HEK293 (cell line): Measurements from ENCODE around the gene TAS2R50.

ENCODE experiments used
- CTCF ChIA-PET: fragments of 350-600 bp; formaldehyde crosslinking; extraction: SDS; loops from one replicate; lab custom pipeline; 2021; ENCODE audit warnings: antibody characterized with exemption; lab: Yijun Ruan, JAX
- POLR2A ChIA-PET: fragments of 300-600 bp; formaldehyde crosslinking; extraction: SDS; loops from one replicate; lab custom pipeline; 2020; ENCODE audit warnings: antibody characterized with exemption, inconsistent platforms; lab: Yijun Ruan, JAX
- H3K27ac ChIP-seq: fragments of 200-500 bp; sonication (Bioruptor generic); 2 replicates; pipeline ENCODE4 v1.5.1; 2014; ENCODE audit warnings: low read depth, low read length, control low read depth, inconsistent platforms; ENCODE audit errors: extremely low read depth
- H3K36me3 ChIP-seq, 2 experiments: fragments of 200-500 bp in 1 of 2; sonication (Bioruptor generic) in 1 of 2; 1 replicate in 1 of 2; 2 replicates in 1 of 2; pipeline ENCODE4 v1.5.1; 2014 to 2017; ENCODE audit warnings: inconsistent platforms in 2 of 2, low read length in 2 of 2; ENCODE audit not compliant: control insufficient read depth in 2 of 2, insufficient read depth in 1 of 2
- H3K4me1 ChIP-seq: fragments of 200-500 bp; sonication (Bioruptor generic); 2 replicates; pipeline ENCODE4 v1.5.1; 2014; ENCODE audit warnings: mild to moderate bottlenecking, low read length, inconsistent platforms; ENCODE audit not compliant: control insufficient read depth, insufficient read depth
- H3K4me3 ChIP-seq: 2 replicates; pipeline ENCODE4 v1.5.1; 2011; ENCODE audit warnings: low read depth, mild to moderate bottlenecking, control low read depth, low read length, moderate library complexity
- H3K9me3 ChIP-seq: fragments of 200-500 bp; sonication (Bioruptor generic); 2 replicates; pipeline ENCODE4 v1.5.1; 2014; ENCODE audit warnings: low read depth, low read length, inconsistent platforms; ENCODE audit not compliant: control insufficient read depth, insufficient read depth
- PRDM4 ChIP-seq: fragments of 450-650 bp; formaldehyde crosslinking; IDR thresholded peaks from 2 replicates; pipeline ENCODE4 v1.5.1; 2017; ENCODE audit warnings: missing biosample characterization, missing genetic modification characterization
- RBAK ChIP-seq: fragments of 450-650 bp; formaldehyde crosslinking; IDR thresholded peaks from 2 replicates; pipeline ENCODE4 v1.5.1; 2016; ENCODE audit warnings: missing biosample characterization, missing genetic modification characterization
- SP2 ChIP-seq: fragments of 450-650 bp; formaldehyde crosslinking; IDR thresholded peaks from 2 replicates; pipeline ENCODE4 v1.5.1; 2016; ENCODE audit warnings: missing biosample characterization, missing genetic modification characterization
- ZFP69B ChIP-seq: fragments of 450-650 bp; formaldehyde crosslinking; IDR thresholded peaks from 2 replicates; pipeline ENCODE4 v1.5.1; 2016; ENCODE audit warnings: missing biosample characterization, missing genetic modification characterization
- ZNF10 ChIP-seq: fragments of 450-650 bp; formaldehyde crosslinking; IDR thresholded peaks from 2 replicates; pipeline ENCODE4 v1.5.1; 2017; ENCODE audit warnings: missing biosample characterization, missing genetic modification characterization
- ZNF121 ChIP-seq: fragments of 450-650 bp; formaldehyde crosslinking; IDR thresholded peaks from 2 replicates; pipeline ENCODE4 v1.5.1; 2016; ENCODE audit warnings: missing biosample characterization, missing genetic modification characterization
- ZNF202 ChIP-seq: fragments of 450-650 bp; formaldehyde crosslinking; IDR thresholded peaks from 2 replicates; pipeline ENCODE4 v1.5.1; 2016; ENCODE audit warnings: missing biosample characterization, missing genetic modification characterization, borderline replicate concordance
- ZNF221 ChIP-seq: fragments of 450-650 bp; formaldehyde crosslinking; IDR thresholded peaks from 2 replicates; pipeline ENCODE4 v1.5.1; 2017; ENCODE audit warnings: missing biosample characterization, missing genetic modification characterization, borderline replicate concordance
- ZNF223 ChIP-seq: fragments of 450-650 bp; formaldehyde crosslinking; IDR thresholded peaks from 2 replicates; pipeline ENCODE4 v1.5.1; 2016; ENCODE audit warnings: missing biosample characterization, missing genetic modification characterization
- ZNF239 ChIP-seq: fragments of 450-650 bp; formaldehyde crosslinking; IDR thresholded peaks from 2 replicates; pipeline ENCODE4 v1.5.1; 2016; ENCODE audit warnings: missing biosample characterization, missing genetic modification characterization
- ZNF354C ChIP-seq: fragments of 450-650 bp; formaldehyde crosslinking; IDR thresholded peaks from 2 replicates; pipeline ENCODE4 v1.5.1; 2016; ENCODE audit warnings: missing biosample characterization, missing genetic modification characterization, low read depth, borderline replicate concordance
- ZNF423 ChIP-seq: fragments of 450-650 bp; formaldehyde crosslinking; IDR thresholded peaks from 2 replicates; pipeline ENCODE4 v1.5.1; 2016; ENCODE audit warnings: missing biosample characterization, missing genetic modification characterization
- ZNF558 ChIP-seq: fragments of 450-650 bp; formaldehyde crosslinking; IDR thresholded peaks from 2 replicates; pipeline ENCODE4 v1.5.1; 2016; ENCODE audit warnings: missing biosample characterization, missing genetic modification characterization
- ZSCAN30 ChIP-seq: fragments of 450-650 bp; IDR thresholded peaks from 2 replicates; pipeline ENCODE4 v1.5.1; 2018; ENCODE audit warnings: missing biosample characterization, mild to moderate bottlenecking, missing genetic modification characterization, moderate library complexity
- TF ChIP-seq, protein P1 (sequence below): fragments of 450-650 bp; formaldehyde crosslinking; IDR thresholded peaks from 2 replicates; pipeline ENCODE4 v1.5.1; 2017; ENCODE audit warnings: missing biosample characterization, missing genetic modification characterization
- TF ChIP-seq, protein P2 (sequence below): fragments of 450-650 bp; formaldehyde crosslinking; IDR thresholded peaks from 2 replicates; pipeline ENCODE4 v1.5.1; 2016; ENCODE audit warnings: missing biosample characterization, missing genetic modification characterization
- TF ChIP-seq, protein P3 (sequence below): fragments of 450-650 bp; formaldehyde crosslinking; IDR thresholded peaks from 2 replicates; pipeline ENCODE4 v1.5.1; 2016; ENCODE audit warnings: missing biosample characterization, missing genetic modification characterization, low read depth
- TF ChIP-seq, protein P4 (sequence below): fragments of 450-650 bp; formaldehyde crosslinking; IDR thresholded peaks from 2 replicates; pipeline ENCODE4 v1.5.1; 2016; ENCODE audit warnings: missing biosample characterization, missing genetic modification characterization, borderline replicate concordance
- TF ChIP-seq, protein P5 (sequence below): fragments of 450-650 bp; formaldehyde crosslinking; IDR thresholded peaks from 2 replicates; pipeline ENCODE4; 2016; ENCODE audit warnings: missing biosample characterization, missing genetic modification characterization

TAS2R50 gene

DNA sequence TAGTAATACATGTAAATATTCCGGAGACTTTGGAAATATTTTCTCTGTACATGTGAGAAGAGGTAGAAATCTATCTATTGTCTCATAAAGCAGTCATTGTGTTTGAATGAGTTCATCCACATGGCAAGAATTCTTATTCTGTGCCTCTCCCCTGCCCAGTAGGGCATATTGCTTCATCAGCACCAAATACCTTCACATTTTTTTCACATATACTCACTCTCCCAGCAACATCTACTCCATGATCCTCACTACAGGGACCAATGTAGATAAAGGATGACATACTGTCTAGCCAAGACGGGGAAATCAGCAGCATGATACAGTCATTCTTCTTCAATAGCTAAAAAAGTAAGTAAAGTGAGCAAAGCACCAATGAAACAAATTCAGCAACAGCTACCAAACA is 46.3 kb downstream of the TAS2R50 start:
- TF ChIP-seq ZNF354C (tag by site-specific recombination) = no peak
- TF ChIP-seq, protein P1, sequence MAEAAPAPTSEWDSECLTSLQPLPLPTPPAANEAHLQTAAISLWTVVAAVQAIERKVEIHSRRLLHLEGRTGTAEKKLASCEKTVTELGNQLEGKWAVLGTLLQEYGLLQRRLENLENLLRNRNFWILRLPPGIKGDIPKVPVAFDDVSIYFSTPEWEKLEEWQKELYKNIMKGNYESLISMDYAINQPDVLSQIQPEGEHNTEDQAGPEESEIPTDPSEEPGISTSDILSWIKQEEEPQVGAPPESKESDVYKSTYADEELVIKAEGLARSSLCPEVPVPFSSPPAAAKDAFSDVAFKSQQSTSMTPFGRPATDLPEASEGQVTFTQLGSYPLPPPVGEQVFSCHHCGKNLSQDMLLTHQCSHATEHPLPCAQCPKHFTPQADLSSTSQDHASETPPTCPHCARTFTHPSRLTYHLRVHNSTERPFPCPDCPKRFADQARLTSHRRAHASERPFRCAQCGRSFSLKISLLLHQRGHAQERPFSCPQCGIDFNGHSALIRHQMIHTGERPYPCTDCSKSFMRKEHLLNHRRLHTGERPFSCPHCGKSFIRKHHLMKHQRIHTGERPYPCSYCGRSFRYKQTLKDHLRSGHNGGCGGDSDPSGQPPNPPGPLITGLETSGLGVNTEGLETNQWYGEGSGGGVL (tag by site-specific recombination) = no peak
- no peak for TF ChIP-seq RBAK (tag by site-specific recombination)
- no peak for TF ChIP-seq ZNF221
- TF ChIP-seq, all 188 proteins: peak for 0
- POLR2A ChIA-PET = no interaction called here
- Histone ChIP-seq H3K36me3 (no peaks in the 10 kb centered on the region), H3K27ac (no peak overlapping the region), H3K9me3 (no peaks in the 10 kb centered on the region), H3K4me1 (no peaks in the 10 kb centered on the region), H3K4me3 (no peak overlapping the region)
- CTCF ChIA-PET = no interaction called here

DNA sequence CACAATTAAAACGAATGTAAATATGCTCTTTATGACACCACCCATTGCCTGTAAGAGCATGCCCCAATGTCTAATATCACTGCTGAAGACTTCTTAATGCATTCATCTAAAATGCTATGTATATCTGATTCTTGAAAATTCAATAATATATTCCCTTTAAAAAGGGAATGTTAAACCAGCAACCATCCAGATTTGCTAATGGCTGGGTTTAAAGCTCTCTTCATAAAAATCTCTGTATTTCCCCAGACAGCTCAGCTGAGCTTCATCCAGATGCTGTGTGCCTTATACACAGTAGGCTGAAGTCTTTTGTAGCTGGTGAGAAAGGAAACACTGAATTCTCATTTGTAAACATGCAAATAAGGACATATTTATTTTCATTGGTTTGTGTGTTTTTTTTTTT is 47.5 kb downstream of the TAS2R50 start, which contains the start of gene TAS2R14:
TAS2R14 (minus strand) TSS at position 101 of the 400 bp plus-strand sequence; CDS start at position 45, 56 bp downstream.
- H3K36me3 ChIP-seq = no peaks in the 10 kb centered on the region
- no peak for TF ChIP-seq ZNF202 (tag by site-specific recombination)
- TF ChIP-seq, protein P2, sequence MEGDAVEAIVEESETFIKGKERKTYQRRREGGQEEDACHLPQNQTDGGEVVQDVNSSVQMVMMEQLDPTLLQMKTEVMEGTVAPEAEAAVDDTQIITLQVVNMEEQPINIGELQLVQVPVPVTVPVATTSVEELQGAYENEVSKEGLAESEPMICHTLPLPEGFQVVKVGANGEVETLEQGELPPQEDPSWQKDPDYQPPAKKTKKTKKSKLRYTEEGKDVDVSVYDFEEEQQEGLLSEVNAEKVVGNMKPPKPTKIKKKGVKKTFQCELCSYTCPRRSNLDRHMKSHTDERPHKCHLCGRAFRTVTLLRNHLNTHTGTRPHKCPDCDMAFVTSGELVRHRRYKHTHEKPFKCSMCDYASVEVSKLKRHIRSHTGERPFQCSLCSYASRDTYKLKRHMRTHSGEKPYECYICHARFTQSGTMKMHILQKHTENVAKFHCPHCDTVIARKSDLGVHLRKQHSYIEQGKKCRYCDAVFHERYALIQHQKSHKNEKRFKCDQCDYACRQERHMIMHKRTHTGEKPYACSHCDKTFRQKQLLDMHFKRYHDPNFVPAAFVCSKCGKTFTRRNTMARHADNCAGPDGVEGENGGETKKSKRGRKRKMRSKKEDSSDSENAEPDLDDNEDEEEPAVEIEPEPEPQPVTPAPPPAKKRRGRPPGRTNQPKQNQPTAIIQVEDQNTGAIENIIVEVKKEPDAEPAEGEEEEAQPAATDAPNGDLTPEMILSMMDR (tag by site-specific recombination) = no peak
- no peak for TF ChIP-seq ZFP69B (tag by site-specific recombination)
- TF ChIP-seq ZNF558 (tag by site-specific recombination) = no peak
- no peak for TF ChIP-seq ZNF423 (tag by site-specific recombination)
- no peak for TF ChIP-seq ZNF10 (tag by site-specific recombination)
- no peak for TF ChIP-seq ZNF239
- TF ChIP-seq SP2 (tag by site-specific recombination) = no peak
- H3K4me1 ChIP-seq = no peaks in the 10 kb centered on the region
- no peak within 1 kb of the TSS for H3K27ac ChIP-seq
- no peak within 1 kb of the TSS for H3K4me3 ChIP-seq
- ChIA-PET CTCF (no interaction called here), POLR2A (no interaction called here)
- H3K9me3 ChIP-seq = no peaks in the 10 kb centered on the region

DNA sequence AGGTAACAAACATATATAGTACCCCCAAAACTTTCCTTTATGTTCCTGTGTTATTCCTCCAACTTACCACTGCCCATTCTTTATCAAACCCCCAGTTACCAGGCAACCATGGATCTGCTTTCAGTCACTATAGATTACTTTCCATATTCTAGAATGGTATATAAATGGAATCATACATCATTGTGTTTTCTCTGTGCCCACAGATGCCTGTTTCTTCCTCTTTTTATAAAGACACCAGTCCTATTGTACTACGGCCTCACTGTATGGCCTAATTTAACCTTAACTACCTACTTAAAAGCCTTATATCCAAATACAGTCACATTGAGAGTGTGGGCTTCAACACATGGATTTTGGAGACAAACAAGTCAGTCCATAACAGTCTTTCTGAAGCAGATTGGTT is 50.2 kb downstream of the TAS2R50 start:
- ChIA-PET CTCF (no interaction called here), POLR2A (no interaction called here)
- Histone ChIP-seq H3K9me3 (no peaks in the 10 kb centered on the region), H3K36me3 (no peaks in the 10 kb centered on the region), H3K27ac (no peak overlapping the region), H3K4me3 (no peak overlapping the region), H3K4me1 (no peaks in the 10 kb centered on the region)
- TF ChIP-seq, protein P3, sequence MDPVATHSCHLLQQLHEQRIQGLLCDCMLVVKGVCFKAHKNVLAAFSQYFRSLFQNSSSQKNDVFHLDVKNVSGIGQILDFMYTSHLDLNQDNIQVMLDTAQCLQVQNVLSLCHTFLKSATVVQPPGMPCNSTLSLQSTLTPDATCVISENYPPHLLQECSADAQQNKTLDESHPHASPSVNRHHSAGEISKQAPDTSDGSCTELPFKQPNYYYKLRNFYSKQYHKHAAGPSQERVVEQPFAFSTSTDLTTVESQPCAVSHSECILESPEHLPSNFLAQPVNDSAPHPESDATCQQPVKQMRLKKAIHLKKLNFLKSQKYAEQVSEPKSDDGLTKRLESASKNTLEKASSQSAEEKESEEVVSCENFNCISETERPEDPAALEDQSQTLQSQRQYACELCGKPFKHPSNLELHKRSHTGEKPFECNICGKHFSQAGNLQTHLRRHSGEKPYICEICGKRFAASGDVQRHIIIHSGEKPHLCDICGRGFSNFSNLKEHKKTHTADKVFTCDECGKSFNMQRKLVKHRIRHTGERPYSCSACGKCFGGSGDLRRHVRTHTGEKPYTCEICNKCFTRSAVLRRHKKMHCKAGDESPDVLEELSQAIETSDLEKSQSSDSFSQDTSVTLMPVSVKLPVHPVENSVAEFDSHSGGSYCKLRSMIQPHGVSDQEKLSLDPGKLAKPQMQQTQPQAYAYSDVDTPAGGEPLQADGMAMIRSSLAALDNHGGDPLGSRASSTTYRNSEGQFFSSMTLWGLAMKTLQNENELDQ = no peak
- TF ChIP-seq, protein P4, sequence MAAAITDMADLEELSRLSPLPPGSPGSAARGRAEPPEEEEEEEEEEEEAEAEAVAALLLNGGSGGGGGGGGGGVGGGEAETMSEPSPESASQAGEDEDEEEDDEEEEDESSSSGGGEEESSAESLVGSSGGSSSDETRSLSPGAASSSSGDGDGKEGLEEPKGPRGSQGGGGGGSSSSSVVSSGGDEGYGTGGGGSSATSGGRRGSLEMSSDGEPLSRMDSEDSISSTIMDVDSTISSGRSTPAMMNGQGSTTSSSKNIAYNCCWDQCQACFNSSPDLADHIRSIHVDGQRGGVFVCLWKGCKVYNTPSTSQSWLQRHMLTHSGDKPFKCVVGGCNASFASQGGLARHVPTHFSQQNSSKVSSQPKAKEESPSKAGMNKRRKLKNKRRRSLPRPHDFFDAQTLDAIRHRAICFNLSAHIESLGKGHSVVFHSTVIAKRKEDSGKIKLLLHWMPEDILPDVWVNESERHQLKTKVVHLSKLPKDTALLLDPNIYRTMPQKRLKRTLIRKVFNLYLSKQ (tag by site-specific recombination) = no peak
- no peak for TF ChIP-seq ZNF223 (tag by site-specific recombination)
- TF ChIP-seq PRDM4 (tag by site-specific recombination) = no peak
- no peak for TF ChIP-seq ZNF121 (tag by site-specific recombination)
- TF ChIP-seq, protein P5, sequence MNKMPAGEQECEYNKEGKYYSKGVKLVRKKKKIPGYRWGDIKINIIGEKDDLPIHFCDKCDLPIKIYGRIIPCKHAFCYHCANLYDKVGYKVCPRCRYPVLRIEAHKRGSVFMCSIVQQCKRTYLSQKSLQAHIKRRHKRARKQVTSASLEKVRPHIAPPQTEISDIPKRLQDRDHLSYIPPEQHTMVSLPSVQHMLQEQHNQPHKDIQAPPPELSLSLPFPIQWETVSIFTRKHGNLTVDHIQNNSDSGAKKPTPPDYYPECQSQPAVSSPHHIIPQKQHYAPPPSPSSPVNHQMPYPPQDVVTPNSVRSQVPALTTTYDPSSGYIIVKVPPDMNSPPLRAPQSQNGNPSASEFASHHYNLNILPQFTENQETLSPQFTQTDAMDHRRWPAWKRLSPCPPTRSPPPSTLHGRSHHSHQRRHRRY (tag by site-specific recombination) = no peak
- TF ChIP-seq ZSCAN30 = no peak
- no peak for TF ChIP-seq ZNF354C (tag by site-specific recombination)
